Amniotic stem cell (primary cell): ENCODE measurements around the gene WBP11.
A peak's percentile ranks its signal among the peaks of the same experiment; 100 is the strongest.

Experiments used
- DNase-seq: peaks from one replicate; lab custom pipeline; 2025; lab: John Stamatoyannopoulos, UW

WBP11 gene

GRCh38 chr12:14803011-14803829 lies at the start of gene WBP11, which contains the start of gene C12orf60:
WBP11 (minus strand) TSS chr12:14803478; CDS start chr12:14801383, 2,095 bp downstream.
C12orf60 (plus strand) TSS chr12:14803670; CDS start chr12:14822936, 19,266 bp downstream.
- DNase-seq = peak; percentile 97

- no peak for DNase-seq
Observed at GRCh38 chr12:14852880-14853279, 49.6 kb upstream of the WBP11 start.

- DNase-seq = no peak
Observed at GRCh38 chr12:14850929-14851663, 47.8 kb upstream of the WBP11 start.

GRCh38 chr12:14849661-14850060 lies 46.4 kb upstream of the WBP11 start:
- DNase-seq = no peak

- DNase-seq = no peak
Observed at GRCh38 chr12:14846876-14847580, 43.8 kb upstream of the WBP11 start.

GRCh38 chr12:14846042-14846587 lies 42.8 kb upstream of the WBP11 start:
- no peak for DNase-seq

GRCh38 chr12:14845350-14845750 lies 42.1 kb upstream of the WBP11 start:
- peak; percentile 22 for DNase-seq

- no peak for DNase-seq
Observed at GRCh38 chr12:14844401-14844800, 41.1 kb upstream of the WBP11 start.

GRCh38 chr12:14843425-14843887 lies 40.2 kb upstream of the WBP11 start, which contains the start of gene ART4:
ART4 (minus strand) TSS chr12:14843526; CDS start chr12:14843113, 413 bp downstream.
- no peak for DNase-seq

GRCh38 chr12:14842315-14842714 lies 39.0 kb upstream of the WBP11 start:
- DNase-seq = no peak

- DNase-seq = no peak
Observed at GRCh38 chr12:14841761-14842160, 38.5 kb upstream of the WBP11 start.

GRCh38 chr12:14840616-14841015 lies 37.3 kb upstream of the WBP11 start:
- no peak for DNase-seq

GRCh38 chr12:14839262-14839661 lies 36.0 kb upstream of the WBP11 start:
- no peak for DNase-seq

- DNase-seq = peak; percentile 61
Observed at GRCh38 chr12:14836336-14837210, 33.3 kb upstream of the WBP11 start.

- DNase-seq = no peak
Observed at GRCh38 chr12:14834509-14834908, 31.2 kb upstream of the WBP11 start.

GRCh38 chr12:14833952-14834351 lies 30.7 kb upstream of the WBP11 start:
- no peak for DNase-seq

GRCh38 chr12:14833336-14833735 lies 30.1 kb upstream of the WBP11 start:
- no peak for DNase-seq

GRCh38 chr12:14828892-14829291 lies 25.6 kb upstream of the WBP11 start:
- DNase-seq = no peak

GRCh38 chr12:14827043-14827442 lies 23.8 kb upstream of the WBP11 start:
- DNase-seq = no peak

- no peak for DNase-seq
Observed at GRCh38 chr12:14826491-14826890, 23.2 kb upstream of the WBP11 start.

GRCh38 chr12:14825256-14825655 lies 22.0 kb upstream of the WBP11 start:
- no peak for DNase-seq
